ENCODE results near the gene HOMER2. TPM values are rescaled to one million over a fixed set of nuclear protein-coding genes. Genes with fewer than 3 reads are reported as not detected.

HOMER2 gene
- total and polyA plus RNA-seq, 2 of the 13 experiments (the other 11 are each of a cell fraction or from before 2014, with no cell fraction given): 12.9 to 14.1 TPM

DNA sequence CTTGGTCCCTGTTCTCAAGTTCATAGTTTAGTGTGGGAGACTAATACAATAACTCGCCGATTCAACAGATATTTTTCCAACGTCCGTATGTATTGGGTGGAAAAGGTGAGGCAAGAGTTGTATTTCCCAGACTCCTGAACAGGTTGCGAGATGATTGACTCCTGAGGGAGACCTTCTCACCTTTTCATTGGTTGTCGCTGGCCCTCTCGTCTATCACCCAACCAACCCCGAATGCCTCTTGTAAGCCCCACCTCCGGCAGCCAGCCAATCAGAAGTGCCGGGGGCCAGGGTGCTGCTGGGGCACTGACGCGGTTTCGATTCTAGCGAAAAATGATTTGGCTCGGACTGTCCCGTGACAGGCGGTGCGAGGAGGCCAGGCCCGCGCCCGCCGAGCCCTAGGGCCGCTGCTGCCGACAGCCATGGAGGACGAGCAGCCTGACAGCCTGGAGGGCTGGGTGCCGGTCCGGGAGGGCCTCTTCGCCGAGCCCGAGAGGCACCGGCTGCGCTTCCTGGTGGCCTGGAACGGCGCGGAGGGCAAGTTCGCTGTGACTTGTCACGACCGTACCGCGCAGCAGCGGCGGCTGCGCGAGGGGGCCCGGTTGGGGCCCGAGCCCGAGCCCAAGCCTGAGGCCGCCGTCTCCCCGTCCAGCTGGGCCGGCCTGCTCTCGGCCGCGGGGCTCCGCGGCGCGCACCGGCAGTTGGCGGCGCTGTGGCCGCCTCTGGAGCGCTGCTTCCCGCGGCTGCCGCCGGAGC is 143.0 kb downstream of the HOMER2 start, which contains the start of gene WHAMM (continued):
- TF ChIP-seq, protein P1, sequence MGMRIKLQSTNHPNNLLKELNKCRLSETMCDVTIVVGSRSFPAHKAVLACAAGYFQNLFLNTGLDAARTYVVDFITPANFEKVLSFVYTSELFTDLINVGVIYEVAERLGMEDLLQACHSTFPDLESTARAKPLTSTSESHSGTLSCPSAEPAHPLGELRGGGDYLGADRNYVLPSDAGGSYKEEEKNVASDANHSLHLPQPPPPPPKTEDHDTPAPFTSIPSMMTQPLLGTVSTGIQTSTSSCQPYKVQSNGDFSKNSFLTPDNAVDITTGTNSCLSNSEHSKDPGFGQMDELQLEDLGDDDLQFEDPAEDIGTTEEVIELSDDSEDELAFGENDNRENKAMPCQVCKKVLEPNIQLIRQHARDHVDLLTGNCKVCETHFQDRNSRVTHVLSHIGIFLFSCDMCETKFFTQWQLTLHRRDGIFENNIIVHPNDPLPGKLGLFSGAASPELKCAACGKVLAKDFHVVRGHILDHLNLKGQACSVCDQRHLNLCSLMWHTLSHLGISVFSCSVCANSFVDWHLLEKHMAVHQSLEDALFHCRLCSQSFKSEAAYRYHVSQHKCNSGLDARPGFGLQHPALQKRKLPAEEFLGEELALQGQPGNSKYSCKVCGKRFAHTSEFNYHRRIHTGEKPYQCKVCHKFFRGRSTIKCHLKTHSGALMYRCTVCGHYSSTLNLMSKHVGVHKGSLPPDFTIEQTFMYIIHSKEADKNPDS (CRISPR knock-in tag; IDR thresholded peaks at IDR 0.05): no peak
- TF ChIP-seq KDM5A (IDR thresholded peaks at IDR 0.05; ENCODE audit: borderline replicate concordance, low read length) (peak; percentile 43; the same call in 1 of the 2 replicates), ZMAT3 (CRISPR knock-in tag; conservative IDR thresholded peaks at IDR 0.05) (no peak), ZNF30 (CRISPR knock-in tag; IDR thresholded peaks at IDR 0.05) (no peak), ZNF33A (CRISPR knock-in tag; IDR thresholded peaks at IDR 0.05; ENCODE audit: borderline replicate concordance) (no peak), FOSL2 (CRISPR knock-in tag; IDR thresholded peaks at IDR 0.05) (peak; percentile 39; the same call in 1 of the 2 replicates), HNRNPK (IDR thresholded peaks at IDR 0.05; ENCODE audit: low read depth, low read length, poor library complexity, severe bottlenecking) (no peak), ZBTB20 (CRISPR knock-in tag; IDR thresholded peaks at IDR 0.05; ENCODE audit: borderline replicate concordance, low read depth) (peak; percentile 67; the same call in 1 of the 2 replicates), ZMYM4 (CRISPR knock-in tag; IDR thresholded peaks at IDR 0.05) (peak; percentile 72), ZNF296 (CRISPR knock-in tag; conservative IDR thresholded peaks at IDR 0.05) (no peak), CENPX (CRISPR knock-in tag; IDR thresholded peaks at IDR 0.05) (no peak), ZSCAN29 (CRISPR knock-in tag; conservative IDR thresholded peaks at IDR 0.05) (no peak), MAFF (IDR thresholded peaks at IDR 0.05; ENCODE audit: low read depth, low read length) (no peak), KLF11 (CRISPR knock-in tag; IDR thresholded peaks at IDR 0.05) (no peak), SMARCC2 (IDR thresholded peaks at IDR 0.05) (no peak), NFIC (IDR thresholded peaks at IDR 0.05; ENCODE audit: low read length) (no peak), LCORL (IDR thresholded peaks at IDR 0.05) (no peak), LCORL (CRISPR knock-in tag; IDR thresholded peaks at IDR 0.05) (peak; percentile 87), BRCA1 (CRISPR knock-in tag; IDR thresholded peaks at IDR 0.05) (no peak)
- TF ChIP-seq, protein P2, sequence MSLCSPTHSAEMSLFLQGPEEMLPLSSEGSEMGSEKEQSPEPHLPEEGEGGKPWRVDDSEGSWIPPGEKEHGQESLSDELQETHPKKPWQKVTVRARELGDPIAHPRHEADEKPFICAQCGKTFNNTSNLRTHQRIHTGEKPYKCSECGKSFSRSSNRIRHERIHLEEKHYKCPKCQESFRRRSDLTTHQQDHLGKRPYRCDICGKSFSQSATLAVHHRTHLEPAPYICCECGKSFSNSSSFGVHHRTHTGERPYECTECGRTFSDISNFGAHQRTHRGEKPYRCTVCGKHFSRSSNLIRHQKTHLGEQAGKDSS (CRISPR knock-in tag; IDR thresholded peaks at IDR 0.05; ENCODE audit: borderline replicate concordance, low read depth): peak; percentile 61; the same call in 1 of the 2 replicates
- TF ChIP-seq, protein P3, sequence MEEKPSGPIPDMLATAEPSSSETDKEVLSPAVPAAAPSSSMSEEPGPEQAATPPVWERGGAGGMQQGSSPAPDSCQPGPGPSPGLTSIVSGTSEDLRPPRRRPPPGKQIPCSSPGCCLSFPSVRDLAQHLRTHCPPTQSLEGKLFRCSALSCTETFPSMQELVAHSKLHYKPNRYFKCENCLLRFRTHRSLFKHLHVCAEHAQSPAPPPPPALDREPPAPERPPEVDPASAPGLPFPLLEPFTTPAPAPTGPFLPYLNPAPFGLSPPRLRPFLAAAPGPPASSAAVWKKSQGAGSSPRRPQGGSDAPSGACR (CRISPR knock-in tag; IDR thresholded peaks at IDR 0.05): no peak
- TF ChIP-seq, protein P4, sequence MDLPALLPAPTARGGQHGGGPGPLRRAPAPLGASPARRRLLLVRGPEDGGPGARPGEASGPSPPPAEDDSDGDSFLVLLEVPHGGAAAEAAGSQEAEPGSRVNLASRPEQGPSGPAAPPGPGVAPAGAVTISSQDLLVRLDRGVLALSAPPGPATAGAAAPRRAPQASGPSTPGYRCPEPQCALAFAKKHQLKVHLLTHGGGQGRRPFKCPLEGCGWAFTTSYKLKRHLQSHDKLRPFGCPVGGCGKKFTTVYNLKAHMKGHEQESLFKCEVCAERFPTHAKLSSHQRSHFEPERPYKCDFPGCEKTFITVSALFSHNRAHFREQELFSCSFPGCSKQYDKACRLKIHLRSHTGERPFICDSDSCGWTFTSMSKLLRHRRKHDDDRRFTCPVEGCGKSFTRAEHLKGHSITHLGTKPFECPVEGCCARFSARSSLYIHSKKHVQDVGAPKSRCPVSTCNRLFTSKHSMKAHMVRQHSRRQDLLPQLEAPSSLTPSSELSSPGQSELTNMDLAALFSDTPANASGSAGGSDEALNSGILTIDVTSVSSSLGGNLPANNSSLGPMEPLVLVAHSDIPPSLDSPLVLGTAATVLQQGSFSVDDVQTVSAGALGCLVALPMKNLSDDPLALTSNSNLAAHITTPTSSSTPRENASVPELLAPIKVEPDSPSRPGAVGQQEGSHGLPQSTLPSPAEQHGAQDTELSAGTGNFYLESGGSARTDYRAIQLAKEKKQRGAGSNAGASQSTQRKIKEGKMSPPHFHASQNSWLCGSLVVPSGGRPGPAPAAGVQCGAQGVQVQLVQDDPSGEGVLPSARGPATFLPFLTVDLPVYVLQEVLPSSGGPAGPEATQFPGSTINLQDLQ (CRISPR knock-in tag; IDR thresholded peaks at IDR 0.05): no peak
- TF ChIP-seq, protein P5, sequence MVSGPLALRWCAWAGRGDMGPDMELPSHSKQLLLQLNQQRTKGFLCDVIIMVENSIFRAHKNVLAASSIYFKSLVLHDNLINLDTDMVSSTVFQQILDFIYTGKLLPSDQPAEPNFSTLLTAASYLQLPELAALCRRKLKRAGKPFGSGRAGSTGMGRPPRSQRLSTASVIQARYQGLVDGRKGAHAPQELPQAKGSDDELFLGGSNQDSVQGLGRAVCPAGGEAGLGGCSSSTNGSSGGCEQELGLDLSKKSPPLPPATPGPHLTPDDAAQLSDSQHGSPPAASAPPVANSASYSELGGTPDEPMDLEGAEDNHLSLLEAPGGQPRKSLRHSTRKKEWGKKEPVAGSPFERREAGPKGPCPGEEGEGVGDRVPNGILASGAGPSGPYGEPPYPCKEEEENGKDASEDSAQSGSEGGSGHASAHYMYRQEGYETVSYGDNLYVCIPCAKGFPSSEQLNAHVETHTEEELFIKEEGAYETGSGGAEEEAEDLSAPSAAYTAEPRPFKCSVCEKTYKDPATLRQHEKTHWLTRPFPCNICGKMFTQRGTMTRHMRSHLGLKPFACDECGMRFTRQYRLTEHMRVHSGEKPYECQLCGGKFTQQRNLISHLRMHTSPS (CRISPR knock-in tag; IDR thresholded peaks at IDR 0.05; ENCODE audit: low read depth): no peak
